ENCODE data around the gene MEIKIN. TPM values are rescaled to one million over a fixed set of nuclear protein-coding genes. Genes with fewer than 3 reads are reported as not detected.
"Not testable (repeated sequence)": the region's sequence is repeated elsewhere in the genome, so short reads cannot be mapped to it uniquely, and the experiment has no call there.

MEIKIN gene
- total RNA-seq, 1 experiment from 2014 or later = not detected

GRCh38 chr5:131845828-131846227, 99.6 kb downstream of the MEIKIN start:
- no TSS peak for BruUV-seq (replicated peaks)
- in situ Hi-C loops (cut with HindIII; ENCODE audit: low pct_unique_long_range_greater_than_20kb, low sequenced_read_pairs) = no loop called here
- no peaks in the 10 kb centered on the region for H3K4me1 ChIP-seq (ENCODE audit: control insufficient read depth, insufficient read depth, low read length)
- no peaks in the 10 kb centered on the region; the same call in 1 of the 2 replicates for H3K9me3 ChIP-seq (ENCODE audit: control insufficient read depth, insufficient read depth, low read depth, low read length)
- DNase-seq (ENCODE audit: low read depth, low spot score) (no peak), ATAC-seq (no peak)
- no peak overlapping the region for H3K4me3 ChIP-seq (ENCODE audit: low read depth in 2 of 2, low read length in 2 of 2)
- intact Hi-C loops (cut with micrococcal nuclease; ENCODE audit: unreplicated experiment) = no loop called here
- CTCF ChIA-PET = no interaction called here
- TF ChIP-seq POLR2AphosphoS5 (IDR thresholded peaks at IDR 0.05; ENCODE audit: low read depth, low read length) (no peak), TCF7L2 (IDR thresholded peaks at IDR 0.05; ENCODE audit: low read depth, low read length) (no peak), CTCF (IDR thresholded peaks at IDR 0.05) (no peak), REST (IDR thresholded peaks at IDR 0.05; ENCODE audit: insufficient read depth in 1 of 2, low read depth in 2 of 2, low read length in 1 of 2) (no peak), SIN3A (IDR thresholded peaks at IDR 0.05; ENCODE audit: borderline replicate concordance, insufficient read depth, low read depth, low read length) (no peak)
- no peaks in the 10 kb centered on the region for H3K36me3 ChIP-seq (ENCODE audit: control insufficient read depth, insufficient read depth, low read length)
- no peak overlapping the region for H3K27ac ChIP-seq (ENCODE audit: low read length)
- H3K27me3 ChIP-seq (ENCODE audit: control insufficient read depth, insufficient read depth, low read length) = no peaks in the 10 kb centered on the region
- POLR2A ChIA-PET = interaction anchor here (0.7 kb wide), 1 partner anchor 10 kb away, joined by 3 read pairs; no protein-coding TSS in a partner anchor

GRCh38 chr5:131842971-131843370, 102.5 kb downstream of the MEIKIN start:
- POLR2A ChIA-PET; H3K4me3 ChIP-seq (ENCODE audit: low read depth in 2 of 2, low read length in 2 of 2); BruUV-seq (replicated peaks); DNase-seq (ENCODE audit: low read depth, low spot score); in situ Hi-C loops (cut with HindIII; ENCODE audit: low pct_unique_long_range_greater_than_20kb, low sequenced_read_pairs); H3K27me3 ChIP-seq (ENCODE audit: control insufficient read depth, insufficient read depth, low read length); H3K9me3 ChIP-seq (ENCODE audit: control insufficient read depth, insufficient read depth, low read depth, low read length); intact Hi-C loops (cut with micrococcal nuclease; ENCODE audit: unreplicated experiment); ATAC-seq; H3K4me1 ChIP-seq (ENCODE audit: control insufficient read depth, insufficient read depth, low read length); H3K36me3 ChIP-seq (ENCODE audit: control insufficient read depth, insufficient read depth, low read length); CTCF ChIA-PET; H3K27ac ChIP-seq (ENCODE audit: low read length): not testable (repeated sequence)

GRCh38 chr5:131832702-131833101, 112.8 kb downstream of the MEIKIN start:
- H3K4me3 ChIP-seq (ENCODE audit: low read depth in 2 of 2, low read length in 2 of 2); H3K4me1 ChIP-seq (ENCODE audit: control insufficient read depth, insufficient read depth, low read length); H3K9me3 ChIP-seq (ENCODE audit: control insufficient read depth, insufficient read depth, low read depth, low read length); H3K36me3 ChIP-seq (ENCODE audit: control insufficient read depth, insufficient read depth, low read length); BruUV-seq (replicated peaks); in situ Hi-C loops (cut with HindIII; ENCODE audit: low pct_unique_long_range_greater_than_20kb, low sequenced_read_pairs); intact Hi-C loops (cut with micrococcal nuclease; ENCODE audit: unreplicated experiment); DNase-seq (ENCODE audit: low read depth, low spot score); H3K27ac ChIP-seq (ENCODE audit: low read length); H3K27me3 ChIP-seq (ENCODE audit: control insufficient read depth, insufficient read depth, low read length); CTCF ChIA-PET; ATAC-seq; POLR2A ChIA-PET: not testable (repeated sequence)

All from Panc1 (cell line).